GM12878 (cell line): ENCODE measurements around the gene LNPK. TPM values are rescaled to one million over a fixed set of nuclear protein-coding genes. Genes with fewer than 3 reads are reported as not detected.

Experiments
- ATAC-seq: fragments of 200-7000 bp; cut with Tn5 transposase; 3 replicates; pipeline ENCODE4 v1.9.1; 2020; ENCODE audit warnings: mild to moderate bottlenecking, moderate library complexity
- BruUV-seq: library from RNA; stranded (reverse); fragments of 400-500 nt; replicated peaks from 2 replicates; lab custom pipeline; 2021; lab: Mats Ljungman, UMichigan
- CTCF ChIA-PET: fragments of 300-600 bp; sonication (Branson Sonifier 250); formaldehyde crosslinking; extraction: SDS; loops from one replicate; lab custom pipeline; 2021; ENCODE audit warnings: inconsistent platforms; lab: Yijun Ruan, JAX
- POLR2A ChIA-PET: fragments of 350-600 bp; formaldehyde crosslinking; extraction: SDS; loops from one replicate; lab custom pipeline; 2021; ENCODE audit warnings: inconsistent platforms; lab: Charles Lee
- RAD21 ChIA-PET: fragments of 300-600 bp; sonication (Branson Sonifier 250); formaldehyde crosslinking; loops from one replicate; lab custom pipeline; 2023; ENCODE audit warnings: antibody characterized with exemption; ENCODE audit not compliant: unreplicated experiment; lab: Charles Lee
- SMC1A ChIA-PET: fragments of 300-600 bp; sonication (Branson Sonifier 250); formaldehyde crosslinking; loops from one replicate; lab custom pipeline; 2023; ENCODE audit not compliant: unreplicated experiment, uncharacterized antibody; lab: Charles Lee
- DNase-seq: peaks from one replicate; pipeline ENCODE4 v3.0.0-alpha.2; 2011; ENCODE audit warnings: low read depth, low spot score
- FAIRE-seq: peaks from 3 replicates; lab custom pipeline; 2011; peaks lifted over from hg19 to GRCh38; lab: Jason Lieb, UNC
- H2AFZ ChIP-seq: 2 replicates; pipeline ENCODE4 v1.6.0; 2011; ENCODE audit warnings: low read depth, low read length, control low read depth; ENCODE audit not compliant: control insufficient read depth
- H3K27ac ChIP-seq: 2 replicates; pipeline ENCODE4 v1.5.1; 2011; ENCODE audit warnings: control low read depth; ENCODE audit not compliant: control insufficient read depth, insufficient read depth
- H3K27me3 ChIP-seq, 2 experiments: replicated peaks in 1 of 2; 2 replicates each; pipeline versions ENCODE4 v1.6.0 to v1.6.1; 2011; ENCODE audit warnings: low read length in 1 of 2; ENCODE audit not compliant: control insufficient read depth in 2 of 2, insufficient read depth in 2 of 2
- H3K36me3 ChIP-seq, 2 experiments: 2 replicates each; pipeline ENCODE4 v1.5.1; 2011; ENCODE audit warnings: low read length in 1 of 2; ENCODE audit not compliant: control insufficient read depth in 2 of 2, insufficient read depth in 2 of 2
- H3K4me1 ChIP-seq: 2 replicates; pipeline ENCODE4 v1.6.1; 2011; ENCODE audit warnings: mild to moderate bottlenecking, low read length, moderate library complexity, mixed read lengths; ENCODE audit not compliant: control insufficient read depth, insufficient read depth
- H3K4me2 ChIP-seq: 2 replicates; pipeline ENCODE4 v1.6.0; 2011; ENCODE audit warnings: control low read depth; ENCODE audit not compliant: control insufficient read depth, insufficient read depth
- H3K4me3 ChIP-seq: fragments of 200-600 bp; sonication (generic); 2 replicates; pipeline ENCODE4 v1.5.1; 2016
- H3K79me2 ChIP-seq: 2 replicates; pipeline ENCODE4 v1.6.0; 2011; ENCODE audit warnings: low read length; ENCODE audit not compliant: control insufficient read depth, insufficient read depth
- H3K9ac ChIP-seq: 2 replicates; pipeline ENCODE4 v1.8.0; 2011; ENCODE audit warnings: low read length, control low read depth, mixed read lengths; ENCODE audit not compliant: control insufficient read depth, insufficient read depth
- H3K9me3 ChIP-seq: replicated peaks from 3 replicates; pipeline ENCODE4 v1.5.1; 2011; ENCODE audit warnings: mild to moderate bottlenecking, low read length; ENCODE audit not compliant: control insufficient read depth, insufficient read depth
- H4K20me1 ChIP-seq: 2 replicates; pipeline ENCODE4 v1.6.0; 2011; ENCODE audit not compliant: control insufficient read depth, insufficient read depth
- ATF7 ChIP-seq: fragments of 450-650 bp; IDR thresholded peaks from 2 replicates; pipeline ENCODE4 v1.6.1; 2016; ENCODE audit warnings: low read depth, mild to moderate bottlenecking
- HDGF ChIP-seq: fragments of 450-650 bp; IDR thresholded peaks from 2 replicates; pipeline ENCODE4 v1.6.1; 2016; ENCODE audit warnings: antibody characterized with exemption
- MAX ChIP-seq: IDR thresholded peaks from 2 replicates; pipeline ENCODE4 v1.6.1; 2012; ENCODE audit warnings: low read depth, low read length, improper control_type of control experiment
- MTA2 ChIP-seq: fragments of 450-650 bp; IDR thresholded peaks from 2 replicates; pipeline ENCODE4 v1.6.1; 2016; ENCODE audit warnings: low read depth, mild to moderate bottlenecking, moderate library complexity
- NFXL1 ChIP-seq: fragments of 450-650 bp; IDR thresholded peaks from 2 replicates; pipeline ENCODE4 v1.6.1; 2017; ENCODE audit warnings: antibody characterized with exemption, mild to moderate bottlenecking, borderline replicate concordance
- REST ChIP-seq: IDR thresholded peaks from 2 replicates; pipeline ENCODE4 v1.6.1; 2012; ENCODE audit warnings: mild to moderate bottlenecking, low read depth, low read length
- STAT3 ChIP-seq: IDR thresholded peaks from 2 replicates; pipeline ENCODE4 v1.6.1; 2011; ENCODE audit warnings: low read depth, low read length, improper control_type of control experiment
- SUPT20H ChIP-seq: IDR thresholded peaks from 2 replicates; pipeline ENCODE4 v1.6.1; 2011; ENCODE audit warnings: low read depth, mild to moderate bottlenecking, low read length, moderate library complexity, borderline replicate concordance; ENCODE audit not compliant: control insufficient read depth
- ZNF384 ChIP-seq: IDR thresholded peaks from 2 replicates; pipeline ENCODE4 v1.6.1; 2012; ENCODE audit warnings: low read depth, mild to moderate bottlenecking, low read length, improper control_type of control experiment, borderline replicate concordance
- ZNF687 ChIP-seq: fragments of 450-650 bp; IDR thresholded peaks from 2 replicates; pipeline ENCODE4 v1.6.1; 2017; ENCODE audit warnings: mild to moderate bottlenecking, moderate library complexity
- WGBS: methylation state at CpG from one replicate; pipeline ENCODE4 v1.1.6; 2016; ENCODE audit warnings: low lambda C conversion rate; ENCODE audit not compliant: insufficient replicate concordance, insufficient coverage; ENCODE audit errors: missing lambda C conversion rate; 5-methylcytosine and 5-hydroxymethylcytosine counted together
- in situ Hi-C: fragments of 300-500 bp; cut with MboI; formaldehyde crosslinking; loops from 9 replicates; pipeline ENCODE4 v1.14.3; 2018; ENCODE audit warnings: mixed read lengths
- intact Hi-C: fragments of 100-400 bp; cut with micrococcal nuclease; formaldehyde crosslinking; loops from one replicate; pipeline ENCODE4 v1.14.2; 2022; ENCODE audit not compliant: unreplicated experiment
- polyA plus RNA-seq, 11 experiments: library from polyadenylated mRNA; depleted of rRNA in 4 of 11; unstranded in 6 of 11; stranded (reverse) in 5 of 11; fragments of >200 nt; fragmentation: Nextera tagmentation in 4 of 11; fragmentation: Illumina TruSeq in 1 of 11; extraction: Ambion mirVana in 4 of 11; extraction: Trizol in 1 of 11; gene quantifications; 1 replicate in 1 of 11; 2 replicates in 10 of 11; pipeline versions ENCODE4 v1.2.1 to v1.2.3, GENCODE V29; 2011 to 2016; ENCODE audit warnings: inconsistent platforms in 2 of 11, missing spikeins in 2 of 11, low read depth in 1 of 11
- total RNA-seq, 4 experiments: library from RNA; depleted of rRNA in 3 of 4; stranded (reverse); fragments of >200 nt in 3 of 4; fragmentation: Illumina TruSeq in 1 of 4; extraction: Trizol in 1 of 4; gene quantifications; 2 replicates each; pipeline versions ENCODE4 v1.2.1 to v1.2.3, GENCODE V29; 2013 to 2021

LNPK gene
- total and polyA plus RNA-seq, 10 of the 15 experiments (the other 5 are each of a cell fraction or from before 2014, with no cell fraction given) = 3.2 to 30.0 (median 15.6) TPM

- Histone ChIP-seq H3K4me2 (no peak overlapping the region), H3K36me3 (no peaks in the 10 kb centered on the region), H3K79me2 (peaks cover 20% of the 10 kb centered on the region), H3K4me1 (no peaks in the 10 kb centered on the region; the same call in 1 of the 2 replicates), H3K9ac (no peak overlapping the region), H3K27ac (no peak overlapping the region), H3K27me3 (no peaks in the 10 kb centered on the region), H3K9me3 (no peaks in the 10 kb centered on the region), H3K4me3 (no peak overlapping the region), H2AFZ (no peak overlapping the region), H4K20me1 (no peaks in the 10 kb centered on the region)
- DNase-seq = no peak
- intact Hi-C loops (no loop called here), in situ Hi-C loops (no loop called here)
- TF ChIP-seq HDGF (no peak), STAT3 (no peak), ZNF384 (no peak), NFXL1 (no peak), SUPT20H (no peak), ATF7 (no peak), MTA2 (no peak), ZNF687 (no peak), MAX (no peak), REST (no peak)
- ChIA-PET RAD21 (no interaction called here), POLR2A (no interaction called here), SMC1A (no interaction called here), CTCF (interaction anchor here (0.6 kb wide), 1 partner anchor 1208 kb away, joined by 3 read pairs; no protein-coding TSS in a partner anchor)
- no peak for ATAC-seq
- 50% methylated on average over 1 of the region's 1 CpG for WGBS
- no TSS peak for BruUV-seq
- FAIRE-seq = no peak
These were observed 2.9 kb upstream of the LNPK start for GRCh38 chr2:176004934-176005333.
